ENCODE measurements around the gene CPEB4. TPM values are rescaled to one million over a fixed set of nuclear protein-coding genes. Genes with fewer than 3 reads are reported as not detected.

Gene CPEB4
- total and polyA plus RNA-seq, 9 of the 15 experiments (the other 6 are each of a cell fraction or from before 2014, with no cell fraction given), result 7.4 to 21.3 (median 12.4) TPM

GRCh38 chr5:173841710-173842109 lies 46.4 kb upstream of the CPEB4 start (continued):
- TF ChIP-seq YBX1 (IDR thresholded peaks at IDR 0.05), result no peak

- no peak for FAIRE-seq
- H3K9ac ChIP-seq (ENCODE audit: insufficient read depth in 1 of 2, low read depth in 2 of 2, low read length in 2 of 2), result peak overlapping the region in 1 of 2 experiments; percentile 46; a peak in 1 of 4 replicates
- peak overlapping the region; percentile 64; the same call in 1 of the 2 replicates for H2AFZ ChIP-seq (ENCODE audit: low read depth, low read length)
- H3K27ac ChIP-seq (ENCODE audit: extremely low read depth, low read depth, low read length), result no peak overlapping the region
- no peak for ATAC-seq
- no peaks in the 10 kb centered on the region for H3K9me1 ChIP-seq (ENCODE audit: control insufficient read depth, insufficient read depth, low read length)
- no TSS peak for BruUV-seq (replicated peaks)
- 65% methylated on average over 3 of the region's 3 CpGs for WGBS (ENCODE audit: insufficient coverage, low coverage, missing lambda C conversion rate)
- TF ChIP-seq RFX5 (IDR thresholded peaks at IDR 0.05; ENCODE audit: low read depth, low read length), result peak; percentile 83
- TF ChIP-seq CHCHD3 (CRISPR knock-in tag; IDR thresholded peaks at IDR 0.05), result no peak
- no peaks in the 10 kb centered on the region for H3K9me3 ChIP-seq (replicated peaks; ENCODE audit: control insufficient read depth, insufficient read depth, low read depth, low read length)
- no peak for DNase-seq (ENCODE audit: extremely low read depth in 1 of 4, low spot score in 3 of 4)
- H3K36me3 ChIP-seq (ENCODE audit: control insufficient read depth, insufficient read depth, low read length), result no peaks in the 10 kb centered on the region
- ChIA-PET POLR2A (interaction anchor here (0.8 to 2.0 kb wide), 5 partner anchors 10 to 16 kb away, joined by 3 to 4 read pairs (median 4); no protein-coding TSS in a partner anchor), CTCF (ENCODE audit: low intra/inter-chr PET ratio) (no interaction called here)
- no peak overlapping the region for H3K4me2 ChIP-seq (ENCODE audit: insufficient read depth, low read length)
- no peaks in the 10 kb centered on the region for H3K27me3 ChIP-seq (ENCODE audit: control insufficient read depth in 2 of 2, insufficient read depth in 2 of 2, low read length in 2 of 2)
- intact Hi-C loops (cut with micrococcal nuclease), result no loop called here
- no peaks in the 10 kb centered on the region for H3K79me2 ChIP-seq (ENCODE audit: control insufficient read depth, insufficient read depth, low read length)
- H3K4me1 ChIP-seq (replicated peaks in 1 of 2; ENCODE audit: control insufficient read depth in 2 of 2, insufficient read depth in 2 of 2, low read length in 2 of 2), result peaks cover 19 to 33% of the 10 kb centered on the region in 2 experiments
- no peaks in the 10 kb centered on the region for H4K20me1 ChIP-seq (replicated peaks; ENCODE audit: control insufficient read depth, insufficient read depth, low read length)
- H3K4me3 ChIP-seq, result no peak overlapping the region
- in situ Hi-C loops (cut with MboI), result no loop called here
Observed at GRCh38 chr5:173843794-173844193, 44.4 kb upstream of the CPEB4 start.

GRCh38 chr5:173845321-173845720 lies 42.8 kb upstream of the CPEB4 start:
- ATAC-seq, result no peak
- ChIA-PET CTCF (ENCODE audit: low intra/inter-chr PET ratio) (no interaction called here), POLR2A (interaction anchor here (0.6 to 2.0 kb wide), 8 partner anchors 8 to 23 kb away, joined by 3 to 11 read pairs (median 4); no protein-coding TSS in a partner anchor)
- WGBS (ENCODE audit: insufficient coverage, low coverage, missing lambda C conversion rate), result 66% methylated on average over 6 of the region's 6 CpGs
- intact Hi-C loops (cut with micrococcal nuclease), result no loop called here
- Histone ChIP-seq H3K4me3 (no peak overlapping the region), H3K4me2 (ENCODE audit: insufficient read depth, low read length) (no peak overlapping the region), H3K9me3 (replicated peaks; ENCODE audit: control insufficient read depth, insufficient read depth, low read depth, low read length) (no peaks in the 10 kb centered on the region), H3K27ac (ENCODE audit: extremely low read depth, low read depth, low read length) (no peak overlapping the region), H3K9ac (ENCODE audit: insufficient read depth in 1 of 2, low read depth in 2 of 2, low read length in 2 of 2) (no peak overlapping the region), H2AFZ (ENCODE audit: low read depth, low read length) (peak overlapping the region; percentile 42; the same call in 1 of the 2 replicates), H3K9me1 (ENCODE audit: control insufficient read depth, insufficient read depth, low read length) (no peaks in the 10 kb centered on the region), H3K27me3 (ENCODE audit: control insufficient read depth in 2 of 2, insufficient read depth in 2 of 2, low read length in 2 of 2) (no peaks in the 10 kb centered on the region), H4K20me1 (replicated peaks; ENCODE audit: control insufficient read depth, insufficient read depth, low read length) (no peaks in the 10 kb centered on the region), H3K4me1 (replicated peaks in 1 of 2; ENCODE audit: control insufficient read depth in 2 of 2, insufficient read depth in 2 of 2, low read length in 2 of 2) (peaks cover 12 to 25% of the 10 kb centered on the region in 2 experiments), H3K36me3 (ENCODE audit: control insufficient read depth, insufficient read depth, low read length) (no peaks in the 10 kb centered on the region), H3K79me2 (ENCODE audit: control insufficient read depth, insufficient read depth, low read length) (no peaks in the 10 kb centered on the region)
- TF ChIP-seq ZNF24 (IDR thresholded peaks at IDR 0.05) (no peak), YY1 (IDR thresholded peaks at IDR 0.05; ENCODE audit: borderline replicate concordance in 1 of 3, control insufficient read depth in 1 of 3, extremely low read depth in 1 of 3, insufficient read depth in 3 of 3, insufficient read length in 1 of 3, insufficient replicate concordance in 2 of 3, low read depth in 1 of 3, low read length in 2 of 3) (peak in 1 of 3 experiments; percentile 54), ZNF785 (CRISPR knock-in tag; IDR thresholded peaks at IDR 0.05) (no peak), RBM25 (IDR thresholded peaks at IDR 0.05; ENCODE audit: low read depth, low read length, severe bottlenecking) (peak; percentile 4)
- no TSS peak for BruUV-seq (replicated peaks)
- in situ Hi-C loops (cut with MboI), result no loop called here
- no peak for DNase-seq (ENCODE audit: extremely low read depth in 1 of 4, low spot score in 3 of 4)
- FAIRE-seq, result no peak
